Stimulated activated effector memory CD8-positive, alpha-beta T cell treated with anti-CD3 and anti-CD28 coated beads, Interleukin-12 subunit alpha, Interleukin-12 subunit beta, amount 100 ng/mL, for 72 hours (primary cell): ENCODE measurements around the gene KBTBD4.
"Not testable (repeated sequence)": the region's sequence is repeated elsewhere in the genome, so short reads cannot be mapped to it uniquely, and the experiment has no call there.

Source experiments
- ATAC-seq: fragments of 150-1000 bp; cut with Tn5 transposase; 2 replicates; pipeline ENCODE4 v1.10.0; 2021
- DNase-seq, 2 donors: peaks; one replicate each; pipeline ENCODE4 v3.0.0; 2021 to 2022; ENCODE audit warnings: low spot score in 2 of 2
- H3K27ac Mint-ChIP-seq: one replicate; pipeline ENCODE4 v1.8.0; 2022; ENCODE audit warnings: mild to moderate bottlenecking, mixed read lengths
- H3K36me3 Mint-ChIP-seq: one replicate; pipeline ENCODE4 v1.8.0; 2022; ENCODE audit warnings: mild to moderate bottlenecking, mixed read lengths
- H3K4me1 Mint-ChIP-seq: one replicate; pipeline ENCODE4 v1.8.0; 2022; ENCODE audit warnings: mixed read lengths
- H3K4me3 Mint-ChIP-seq: one replicate; pipeline ENCODE4 v1.8.0; 2022; ENCODE audit warnings: mild to moderate bottlenecking, mixed read lengths
- H3K9me3 Mint-ChIP-seq: one replicate; pipeline ENCODE4 v1.8.0; 2022; ENCODE audit warnings: mixed read lengths

Gene KBTBD4

DNA sequence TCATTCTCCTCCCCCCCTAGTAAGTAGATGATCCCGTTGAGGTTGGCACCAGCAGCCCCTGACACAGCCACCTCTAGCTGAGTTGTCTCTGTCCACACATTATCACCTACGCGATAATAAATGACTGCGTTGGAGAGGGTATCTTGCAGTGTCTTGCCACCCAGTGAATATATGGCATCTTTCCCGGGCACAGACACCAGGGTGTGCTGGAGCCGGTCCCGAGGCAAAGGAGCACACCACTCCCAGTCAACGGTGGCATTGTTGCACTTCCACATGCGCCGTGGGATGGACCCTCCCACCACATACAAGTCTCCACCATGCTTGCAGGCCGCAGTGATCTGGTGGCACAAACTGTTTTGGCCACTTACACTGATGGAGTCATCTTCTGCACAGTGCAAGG is 5.4 kb downstream of the KBTBD4 start:
- DNase-seq (no peak), ATAC-seq (no peak)
- H3K4me3 Mint-ChIP-seq: no peak overlapping the region
- H3K36me3 Mint-ChIP-seq: peaks cover 92% of the 10 kb centered on the region
- H3K4me1 Mint-ChIP-seq: peaks cover 13% of the 10 kb centered on the region
- no peak overlapping the region for H3K27ac Mint-ChIP-seq
- H3K9me3 Mint-ChIP-seq: no peaks in the 10 kb centered on the region

DNA sequence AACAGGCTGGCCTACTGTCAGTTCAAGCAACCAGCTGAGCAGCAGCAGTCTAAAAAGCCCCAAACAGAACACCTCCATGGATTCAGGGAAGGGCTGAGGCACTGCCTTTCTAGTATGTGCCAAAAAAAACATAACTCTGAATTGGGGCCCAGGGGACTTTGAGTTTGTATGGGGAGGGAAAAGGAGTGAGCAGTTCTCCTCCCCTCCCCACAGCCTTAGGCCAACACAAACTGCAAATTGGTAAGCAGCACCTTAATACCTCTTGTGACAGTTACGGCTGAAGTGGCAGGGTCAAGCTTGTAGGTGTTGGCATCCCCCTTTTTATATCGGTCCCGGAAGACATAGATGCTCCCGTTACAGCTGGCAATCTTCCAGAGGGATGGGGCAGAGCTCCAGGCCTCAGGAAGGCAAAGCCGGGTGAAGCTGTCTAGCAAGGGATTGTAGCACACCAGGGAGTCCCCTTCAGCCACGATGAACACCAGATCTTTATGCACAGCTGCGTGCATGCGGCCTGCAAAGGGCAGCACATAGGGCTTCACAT is 6.0 kb downstream of the KBTBD4 start:
- DNase-seq: no peak
- peaks cover 88% of the 10 kb centered on the region for H3K36me3 Mint-ChIP-seq
- peak overlapping the region; percentile 58 for H3K27ac Mint-ChIP-seq
- H3K4me3 Mint-ChIP-seq: no peak overlapping the region
- ATAC-seq: no peak
- no peaks in the 10 kb centered on the region for H3K9me3 Mint-ChIP-seq
- H3K4me1 Mint-ChIP-seq: peaks cover 10% of the 10 kb centered on the region

- Mint-ChIP-seq H3K36me3 (peaks cover 81% of the 10 kb centered on the region), H3K27ac (peak overlapping the region; percentile 58), H3K4me1 (peaks cover 2% of the 10 kb centered on the region), H3K9me3 (no peaks in the 10 kb centered on the region), H3K4me3 (no peak overlapping the region)
- DNase-seq: no peak
- no peak for ATAC-seq
Measured at GRCh38 chr11:47571895-47572294, 6.9 kb downstream of the KBTBD4 start.

DNA sequence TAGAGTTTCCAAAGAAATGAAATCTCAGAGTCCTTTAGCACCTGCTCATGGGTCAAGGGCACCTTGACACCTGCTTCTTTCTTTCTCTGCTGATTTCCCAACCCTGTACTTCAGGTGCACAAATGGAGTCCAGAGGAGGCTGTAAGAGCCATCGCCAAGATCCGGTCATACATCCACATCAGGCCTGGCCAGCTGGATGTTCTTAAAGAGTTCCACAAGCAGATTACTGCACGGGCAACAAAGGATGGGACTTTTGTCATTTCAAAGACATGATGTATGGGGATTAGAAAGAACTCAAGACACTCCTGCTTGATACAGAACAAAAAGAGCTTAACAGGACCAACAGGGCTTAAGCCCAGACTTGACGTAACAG is 7.4 kb downstream of the KBTBD4 start:
- Mint-ChIP-seq H3K27ac (peak overlapping the region; percentile 58), H3K36me3 (peaks cover 76% of the 10 kb centered on the region), H3K4me3 (no peak overlapping the region), H3K4me1 (no peaks in the 10 kb centered on the region), H3K9me3 (no peaks in the 10 kb centered on the region)
- DNase-seq: no peak
- ATAC-seq: no peak

DNA sequence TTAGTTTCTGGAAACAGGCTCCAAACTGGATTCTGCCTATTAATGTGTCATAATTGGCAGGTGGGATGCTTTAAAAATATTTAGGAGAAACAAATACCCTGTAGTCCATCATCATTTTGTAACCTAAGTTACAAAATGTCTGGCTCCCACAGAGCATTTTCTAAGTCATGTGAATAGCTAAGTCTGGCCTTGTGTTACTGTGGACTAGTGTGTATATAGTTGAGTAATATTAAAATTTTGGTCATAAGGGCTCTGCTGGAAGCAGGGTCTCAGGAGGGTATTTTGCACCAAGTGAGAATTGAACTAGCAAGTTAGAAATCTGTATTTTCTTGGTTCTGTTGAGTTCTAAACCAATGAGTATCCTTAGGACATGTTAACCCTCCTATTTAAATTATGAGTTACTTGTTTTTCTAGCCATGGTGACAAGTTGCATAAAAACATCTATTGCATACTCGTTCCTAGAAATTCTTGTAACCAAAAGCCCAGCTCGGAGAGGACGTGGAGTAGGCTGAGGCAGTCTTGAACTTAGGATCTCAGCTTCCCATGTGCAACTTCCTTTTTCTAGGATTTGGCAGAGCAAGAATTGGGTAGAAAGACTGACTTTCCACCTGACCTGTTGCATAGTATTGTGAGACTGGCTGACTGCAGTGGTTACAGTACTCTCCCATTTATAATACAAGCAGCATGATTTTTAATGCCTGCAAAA is 8.0 kb downstream of the KBTBD4 start:
- H3K27ac Mint-ChIP-seq: peak overlapping the region; percentile 58
- DNase-seq (no peak), ATAC-seq (no peak)
- no peak overlapping the region for H3K4me3 Mint-ChIP-seq
- H3K9me3 Mint-ChIP-seq: no peaks in the 10 kb centered on the region
- peaks cover 70% of the 10 kb centered on the region for H3K36me3 Mint-ChIP-seq
- H3K4me1 Mint-ChIP-seq: no peaks in the 10 kb centered on the region

DNA sequence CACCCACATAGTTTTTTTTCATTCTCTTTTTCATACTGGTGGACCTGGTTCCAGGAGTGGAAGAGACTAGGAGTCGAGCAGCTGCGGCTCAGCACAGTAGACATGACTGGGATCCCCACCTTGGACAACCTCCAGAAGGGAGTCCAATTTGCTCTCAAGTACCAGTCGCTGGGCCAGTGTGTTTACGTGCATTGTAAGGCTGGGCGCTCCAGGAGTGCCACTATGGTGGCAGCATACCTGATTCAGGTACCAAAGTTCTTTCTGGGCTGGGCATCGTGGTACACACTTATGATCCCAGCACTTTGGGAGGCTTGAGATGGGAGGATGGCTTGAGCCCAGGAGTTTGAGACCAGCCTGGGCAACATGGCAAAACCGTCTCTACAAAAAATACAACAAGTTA is 9.1 kb downstream of the KBTBD4 start:
- H3K9me3 Mint-ChIP-seq: no peaks in the 10 kb centered on the region
- H3K36me3 Mint-ChIP-seq: peaks cover 59% of the 10 kb centered on the region
- DNase-seq: no peak
- H3K4me1 Mint-ChIP-seq: peaks cover 6% of the 10 kb centered on the region
- no peak overlapping the region for H3K4me3 Mint-ChIP-seq
- H3K27ac Mint-ChIP-seq: no peak overlapping the region
- ATAC-seq: no peak

- peak overlapping the region; percentile 92 for H3K27ac Mint-ChIP-seq
- peak overlapping the region; percentile 78 for H3K4me3 Mint-ChIP-seq
- peaks cover 25% of the 10 kb centered on the region for H3K36me3 Mint-ChIP-seq
- DNase-seq (no peak), ATAC-seq (no peak)
- H3K4me1 Mint-ChIP-seq: peaks cover 7% of the 10 kb centered on the region
- H3K9me3 Mint-ChIP-seq: no peaks in the 10 kb centered on the region
Measured at GRCh38 chr11:47566149-47566698, 12.5 kb downstream of the KBTBD4 start.

DNA sequence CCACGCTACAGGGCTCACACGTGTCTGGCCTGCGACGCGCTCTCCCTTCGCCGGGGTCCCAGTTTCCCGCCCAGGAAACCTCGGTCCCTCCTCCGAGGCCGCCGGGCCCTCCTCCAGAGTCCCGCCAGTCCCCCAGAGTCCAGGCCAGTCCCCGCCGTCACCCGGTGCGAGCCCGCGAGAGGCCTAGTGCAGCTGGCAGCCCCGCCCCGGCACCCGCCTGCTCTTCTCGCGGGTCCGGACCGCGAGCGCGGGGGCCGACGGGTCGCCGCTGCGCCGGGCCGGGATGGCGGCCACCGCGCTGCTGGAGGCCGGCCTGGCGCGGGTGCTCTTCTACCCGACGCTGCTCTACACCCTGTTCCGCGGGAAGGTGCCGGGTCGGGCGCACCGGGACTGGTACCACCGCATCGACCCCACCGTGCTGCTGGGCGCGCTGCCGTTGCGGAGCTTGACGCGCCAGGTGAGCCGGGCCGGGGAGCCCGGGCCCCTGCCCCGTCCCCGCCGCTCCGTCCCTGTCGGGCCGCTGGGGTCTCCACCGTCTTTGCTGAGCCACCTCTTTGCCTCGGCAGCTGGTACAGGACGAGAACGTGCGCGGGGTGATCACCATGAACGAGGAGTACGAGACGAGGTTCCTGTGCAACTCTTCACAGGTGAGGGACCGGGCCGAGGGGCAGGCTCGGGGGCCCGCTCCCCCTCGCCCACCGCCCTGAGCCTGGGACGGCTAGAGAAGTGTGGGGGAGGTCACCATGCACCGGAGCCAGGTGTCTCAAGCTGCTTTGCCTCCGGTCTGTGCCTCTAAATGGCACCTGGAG is 13.2 kb downstream of the KBTBD4 start, which contains the start of gene PTPMT1:
Gene PTPMT1 (plus strand): TSS at position 260 of the 809 bp plus-strand sequence. CDS start 24 bp downstream, at position 284.
- H3K36me3 Mint-ChIP-seq: peaks cover 18% of the 10 kb centered on the region
- H3K4me1 Mint-ChIP-seq: peaks cover 7% of the 10 kb centered on the region
- H3K9me3 Mint-ChIP-seq: no peaks in the 10 kb centered on the region
- H3K4me3 Mint-ChIP-seq: peak within 1 kb of the TSS; percentile 78
- peak within 1 kb of the TSS; percentile 92 for H3K27ac Mint-ChIP-seq
- DNase-seq (peak; percentile 61 to 84), ATAC-seq (peak; percentile 96)

- DNase-seq: peak in 1 of 2 donors; percentile 3
- peak; percentile 3 for ATAC-seq
- H3K36me3 Mint-ChIP-seq: peaks cover 12% of the 10 kb centered on the region
- peak overlapping the region; percentile 92 for H3K27ac Mint-ChIP-seq
- H3K4me3 Mint-ChIP-seq: peak overlapping the region; percentile 78
- H3K9me3 Mint-ChIP-seq: no peaks in the 10 kb centered on the region
- H3K4me1 Mint-ChIP-seq: peaks cover 7% of the 10 kb centered on the region
Measured at GRCh38 chr11:47564933-47565339, 13.8 kb downstream of the KBTBD4 start.

GRCh38 chr11:47564366-47564765 is 14.4 kb downstream of the KBTBD4 start:
- peak overlapping the region; percentile 78 for H3K4me3 Mint-ChIP-seq
- not testable (repeated sequence) for H3K36me3 Mint-ChIP-seq, DNase-seq, H3K4me1 Mint-ChIP-seq, ATAC-seq, H3K9me3 Mint-ChIP-seq
- H3K27ac Mint-ChIP-seq: peak overlapping the region; percentile 92

DNA sequence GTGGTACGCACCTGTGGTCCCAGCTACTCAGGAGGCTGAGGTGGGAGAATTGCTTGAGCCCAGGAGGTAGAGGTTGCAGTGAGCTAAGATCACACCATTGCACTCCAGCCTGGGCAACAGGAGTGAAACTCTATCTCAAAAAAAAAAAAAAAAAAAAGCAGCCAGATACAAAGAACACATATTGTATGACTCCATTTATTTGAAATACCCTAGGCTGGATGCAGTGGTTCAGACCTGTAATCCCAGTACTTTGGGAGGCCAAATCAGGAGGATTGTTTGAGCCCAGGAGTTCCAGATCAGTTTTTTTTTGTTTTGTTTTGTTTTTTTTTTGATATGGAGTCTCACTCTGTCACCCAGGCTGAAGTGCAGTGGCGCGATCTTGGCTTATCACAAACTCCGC is 16.4 kb downstream of the KBTBD4 start:
- H3K27ac Mint-ChIP-seq, H3K9me3 Mint-ChIP-seq, H3K36me3 Mint-ChIP-seq, DNase-seq, H3K4me1 Mint-ChIP-seq, ATAC-seq, H3K4me3 Mint-ChIP-seq: not testable (repeated sequence)

- Mint-ChIP-seq H3K9me3 (no peaks in the 10 kb centered on the region), H3K36me3 (no peaks in the 10 kb centered on the region), H3K27ac (no peak overlapping the region), H3K4me1 (peaks cover 7% of the 10 kb centered on the region), H3K4me3 (no peak overlapping the region)
- ATAC-seq: no peak
- no peak for DNase-seq
Measured at GRCh38 chr11:47560426-47560825, 18.3 kb downstream of the KBTBD4 start.

DNA sequence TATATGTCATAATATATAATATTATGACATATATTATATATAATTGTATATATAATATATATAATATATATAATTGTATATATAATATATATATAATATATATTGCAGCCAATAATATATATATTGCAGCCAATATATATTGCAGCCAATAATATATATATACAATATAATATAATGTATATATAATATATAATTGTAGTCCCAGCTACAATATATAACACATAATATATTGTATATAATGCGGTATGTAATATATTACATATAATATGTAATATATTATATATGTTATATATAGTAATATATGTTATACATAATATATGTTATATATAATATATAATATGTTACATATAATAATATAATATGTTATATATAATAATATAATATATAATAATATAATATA is 20.1 kb downstream of the KBTBD4 start:
- Mint-ChIP-seq H3K4me1 (peaks cover under 1% of the 10 kb centered on the region), H3K4me3 (no peak overlapping the region), H3K27ac (no peak overlapping the region), H3K9me3 (no peaks in the 10 kb centered on the region), H3K36me3 (no peaks in the 10 kb centered on the region)
- DNase-seq: no peak
- no peak for ATAC-seq

DNA sequence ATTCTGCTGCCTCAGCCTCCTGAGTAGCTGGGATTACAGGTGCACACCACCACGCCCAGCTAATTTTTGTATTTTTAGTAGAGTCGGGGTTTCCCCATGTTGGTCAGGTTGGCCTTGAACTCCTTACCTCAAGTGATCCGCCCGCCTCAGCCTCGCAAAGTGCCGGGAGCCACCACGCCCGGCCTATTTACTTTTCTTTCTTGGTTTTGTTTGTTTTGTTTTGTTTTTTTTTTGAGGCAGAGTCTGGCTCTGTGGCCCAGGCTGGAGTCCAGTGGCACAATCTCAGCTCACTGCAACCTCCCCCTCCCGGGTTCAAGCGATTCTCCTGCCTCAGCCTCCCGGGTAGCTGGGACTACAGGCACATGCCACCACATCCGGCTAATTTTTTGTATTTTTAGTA is 21.8 kb downstream of the KBTBD4 start:
- not testable (repeated sequence) for DNase-seq, H3K4me3 Mint-ChIP-seq, H3K4me1 Mint-ChIP-seq, H3K27ac Mint-ChIP-seq, ATAC-seq, H3K9me3 Mint-ChIP-seq, H3K36me3 Mint-ChIP-seq

DNA sequence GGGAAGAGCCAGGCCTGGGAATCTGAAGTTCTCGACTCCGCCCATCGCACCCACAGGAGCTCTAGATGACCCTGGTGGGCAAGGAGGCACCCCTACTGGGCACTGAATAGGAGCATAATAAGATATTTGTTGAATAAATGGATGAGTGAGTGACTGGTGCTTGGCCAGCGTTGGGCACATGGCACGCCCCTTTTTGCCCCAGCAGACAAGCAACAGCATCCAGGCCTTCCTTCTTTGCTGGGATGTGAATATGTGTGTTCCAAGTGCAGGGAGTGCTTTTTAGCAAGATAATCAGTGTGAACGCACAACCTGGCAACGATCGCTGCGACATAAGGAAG is 25.4 kb downstream of the KBTBD4 start:
- peak overlapping the region; percentile 79 for H3K27ac Mint-ChIP-seq
- DNase-seq: no peak
- peaks cover 28% of the 10 kb centered on the region for H3K4me1 Mint-ChIP-seq
- peak overlapping the region; percentile 99 for H3K4me3 Mint-ChIP-seq
- peaks cover 40% of the 10 kb centered on the region for H3K36me3 Mint-ChIP-seq
- ATAC-seq: peak; percentile 52
- H3K9me3 Mint-ChIP-seq: no peaks in the 10 kb centered on the region
